ENCODE data around the gene ZFYVE21.

The ZFYVE21 gene

DNA sequence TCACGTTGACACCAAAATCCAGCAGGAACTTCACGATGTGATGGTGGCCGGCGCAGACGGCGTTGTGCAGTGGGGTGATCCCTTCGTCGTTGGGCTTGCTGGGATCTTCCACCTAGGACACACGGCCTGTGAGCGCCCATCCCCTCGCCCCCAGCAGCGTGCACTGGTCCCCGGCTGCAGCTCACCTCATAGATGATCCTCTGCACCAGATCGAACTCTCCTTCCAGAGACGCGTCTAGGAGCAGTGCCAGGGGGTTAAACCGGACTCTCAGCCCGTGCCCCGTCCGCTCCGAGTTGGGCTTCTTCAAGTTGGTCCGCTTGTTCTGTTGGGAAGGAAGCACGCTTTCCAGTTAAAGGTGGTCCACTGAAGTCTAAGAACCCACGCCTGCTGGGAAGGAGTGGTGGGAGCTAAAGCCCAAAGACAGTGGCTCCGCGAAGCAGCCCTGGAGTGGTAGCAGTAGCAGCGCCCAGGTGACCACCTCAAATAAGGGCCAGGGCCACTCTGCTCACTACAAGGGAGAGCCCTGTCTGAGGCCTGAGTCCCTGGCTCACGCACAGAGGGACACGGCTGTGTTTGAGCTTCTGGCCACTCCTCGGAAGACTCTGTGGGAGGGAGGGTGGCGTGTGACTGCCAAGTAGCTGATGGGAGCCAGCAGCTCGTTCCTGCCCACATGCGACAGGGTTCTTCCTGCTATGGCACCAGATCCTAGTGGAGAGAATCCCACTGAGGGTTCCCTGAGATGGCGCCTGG, 23.3 kb downstream of the ZFYVE21 start:
- no peak overlapping the region for H3K4me3 ChIP-seq (ENCODE audit: low read length)
- no peak overlapping the region for H3K9ac ChIP-seq (ENCODE audit: low read length)
- H3K36me3 ChIP-seq (ENCODE audit: control insufficient read depth, insufficient read depth, low read length) = peaks cover 8% of the 10 kb centered on the region
- peaks cover 4% of the 10 kb centered on the region for H3K4me1 ChIP-seq (ENCODE audit: control insufficient read depth, insufficient read depth, low read length)
- H3K27me3 ChIP-seq (ENCODE audit: control insufficient read depth, insufficient read depth, low read length) = no peaks in the 10 kb centered on the region
- no peaks in the 10 kb centered on the region for H3K9me3 ChIP-seq (ENCODE audit: control insufficient read depth, low read length)

DNA sequence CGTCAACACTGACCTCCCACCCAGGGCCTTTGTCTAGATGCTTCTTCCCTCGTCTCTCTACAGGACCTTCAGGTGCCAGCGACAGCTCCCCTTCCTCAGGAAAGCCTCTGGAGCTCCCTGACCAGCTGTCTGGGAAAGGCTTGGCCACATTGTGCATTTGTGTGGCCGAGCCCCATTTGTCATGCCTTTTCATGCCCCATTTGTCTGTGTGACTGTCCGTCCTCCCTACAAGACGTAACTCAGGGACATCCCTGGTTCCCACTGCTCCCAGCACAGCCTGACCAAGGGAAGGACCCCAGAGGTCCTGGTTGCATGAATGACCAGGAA, 23.8 kb downstream of the ZFYVE21 start:
- Histone ChIP-seq H3K9ac (ENCODE audit: low read length) (no peak overlapping the region), H3K36me3 (ENCODE audit: control insufficient read depth, insufficient read depth, low read length) (peaks cover 8% of the 10 kb centered on the region), H3K4me3 (ENCODE audit: low read length) (no peak overlapping the region), H3K4me1 (ENCODE audit: control insufficient read depth, insufficient read depth, low read length) (peaks cover 4% of the 10 kb centered on the region), H3K27me3 (ENCODE audit: control insufficient read depth, insufficient read depth, low read length) (no peaks in the 10 kb centered on the region), H3K9me3 (ENCODE audit: control insufficient read depth, low read length) (no peaks in the 10 kb centered on the region)

DNA sequence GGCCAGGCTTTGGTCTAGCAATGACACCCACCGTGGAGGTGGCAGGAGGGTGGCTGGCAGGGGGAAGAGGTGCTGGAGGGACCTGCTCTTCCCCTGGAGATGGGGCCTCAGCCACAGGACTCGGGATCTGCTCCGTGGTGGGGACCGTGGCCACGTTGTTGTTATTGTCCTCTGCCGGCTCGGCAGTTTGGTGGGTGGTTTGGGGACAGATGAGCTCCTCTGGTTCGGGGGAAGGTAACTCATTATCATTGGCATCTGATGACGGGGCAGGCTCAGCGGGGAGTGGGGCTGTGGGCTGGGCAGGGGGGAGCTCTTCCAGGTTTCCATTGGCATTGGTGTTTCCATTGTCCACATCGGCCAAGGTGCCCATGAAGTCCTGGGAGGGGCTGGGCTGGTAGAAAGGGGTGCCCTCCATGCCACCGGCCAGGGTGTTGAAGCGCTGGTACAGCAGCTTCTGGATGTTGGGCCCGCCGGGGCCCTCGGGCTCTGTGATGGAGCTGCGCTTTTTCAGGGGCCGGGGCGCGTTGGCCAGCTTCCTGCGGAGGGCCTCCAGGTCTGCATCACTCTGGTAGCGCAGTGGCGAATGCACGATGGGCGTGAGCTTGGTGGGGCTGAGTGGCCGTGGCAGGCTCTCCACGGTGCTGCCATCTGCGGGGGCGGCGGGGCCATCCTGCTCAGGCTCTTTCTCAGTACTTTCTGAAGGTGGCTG, 24.3 kb downstream of the ZFYVE21 start:
- H3K9ac ChIP-seq (ENCODE audit: low read length) = no peak overlapping the region
- H3K4me1 ChIP-seq (ENCODE audit: control insufficient read depth, insufficient read depth, low read length) = peaks cover 4% of the 10 kb centered on the region
- H3K4me3 ChIP-seq (ENCODE audit: low read length) = no peak overlapping the region
- H3K36me3 ChIP-seq (ENCODE audit: control insufficient read depth, insufficient read depth, low read length) = peaks cover 8% of the 10 kb centered on the region
- no peaks in the 10 kb centered on the region for H3K27me3 ChIP-seq (ENCODE audit: control insufficient read depth, insufficient read depth, low read length)
- H3K9me3 ChIP-seq (ENCODE audit: control insufficient read depth, low read length) = no peaks in the 10 kb centered on the region

DNA sequence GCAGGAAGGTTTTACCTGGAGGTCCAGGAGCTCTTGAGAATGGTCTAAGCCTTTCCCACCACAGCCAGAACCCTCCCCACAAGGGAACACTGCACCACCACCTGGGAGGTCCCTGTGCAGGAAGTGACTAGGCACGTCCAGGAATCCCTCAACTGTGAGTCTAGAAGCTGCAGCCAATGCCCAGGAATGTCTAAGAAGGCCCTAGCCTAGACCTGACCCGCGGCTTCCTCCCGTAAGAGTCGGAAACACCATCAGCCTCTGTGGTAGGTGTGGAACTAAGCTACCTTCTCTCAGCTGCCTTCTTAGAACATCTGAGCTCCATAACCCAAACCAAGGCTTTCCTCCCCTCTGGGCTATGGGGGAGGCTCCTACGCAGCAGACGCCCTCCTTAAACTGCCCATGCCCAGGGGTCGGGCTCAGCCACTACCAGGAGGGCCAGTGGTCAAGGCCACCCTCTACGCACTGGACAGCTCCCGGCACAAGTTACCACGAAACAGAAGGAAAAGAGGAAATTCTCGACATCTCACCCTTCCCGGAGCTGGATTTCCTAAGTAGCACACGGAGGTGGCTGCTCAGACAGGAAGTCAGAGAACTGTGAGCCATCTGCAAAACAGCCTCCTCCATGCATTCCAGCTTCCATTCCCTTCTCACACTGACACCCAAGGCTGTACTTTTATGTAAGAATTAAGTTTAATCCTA, 25.5 kb downstream of the ZFYVE21 start:
- Histone ChIP-seq H3K9ac (ENCODE audit: low read length) (no peak overlapping the region), H3K9me3 (ENCODE audit: control insufficient read depth, low read length) (no peaks in the 10 kb centered on the region), H3K4me3 (ENCODE audit: low read length) (no peak overlapping the region), H3K36me3 (ENCODE audit: control insufficient read depth, insufficient read depth, low read length) (peaks cover 8% of the 10 kb centered on the region), H3K4me1 (ENCODE audit: control insufficient read depth, insufficient read depth, low read length) (peaks cover 4% of the 10 kb centered on the region), H3K27me3 (ENCODE audit: control insufficient read depth, insufficient read depth, low read length) (no peaks in the 10 kb centered on the region)

DNA sequence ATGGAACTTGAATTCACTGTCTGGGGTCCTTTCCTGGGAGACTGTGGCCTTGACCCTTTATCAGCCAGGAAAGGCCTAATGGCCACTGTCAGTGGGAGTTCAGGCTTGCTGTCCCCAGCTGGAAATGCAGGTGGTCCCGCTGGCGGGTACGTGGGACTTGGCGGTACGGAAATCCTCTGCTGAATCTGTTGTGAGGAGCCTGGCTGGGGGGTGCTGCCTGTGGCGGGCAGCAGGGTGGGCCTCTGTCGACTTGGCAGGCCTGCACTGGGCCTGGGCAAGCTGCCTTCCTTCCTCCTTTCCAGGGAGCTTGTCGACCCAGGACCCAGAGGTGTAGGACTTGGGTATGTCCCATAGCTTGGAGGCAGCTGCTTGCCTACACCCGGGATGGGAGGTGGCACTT, 26.3 kb downstream of the ZFYVE21 start:
- Histone ChIP-seq H3K27me3 (ENCODE audit: control insufficient read depth, insufficient read depth, low read length) (no peaks in the 10 kb centered on the region), H3K9me3 (ENCODE audit: control insufficient read depth, low read length) (no peaks in the 10 kb centered on the region), H3K36me3 (ENCODE audit: control insufficient read depth, insufficient read depth, low read length) (peaks cover 8% of the 10 kb centered on the region), H3K4me3 (ENCODE audit: low read length) (no peak overlapping the region), H3K4me1 (ENCODE audit: control insufficient read depth, insufficient read depth, low read length) (no peaks in the 10 kb centered on the region), H3K9ac (ENCODE audit: low read length) (no peak overlapping the region)

DNA sequence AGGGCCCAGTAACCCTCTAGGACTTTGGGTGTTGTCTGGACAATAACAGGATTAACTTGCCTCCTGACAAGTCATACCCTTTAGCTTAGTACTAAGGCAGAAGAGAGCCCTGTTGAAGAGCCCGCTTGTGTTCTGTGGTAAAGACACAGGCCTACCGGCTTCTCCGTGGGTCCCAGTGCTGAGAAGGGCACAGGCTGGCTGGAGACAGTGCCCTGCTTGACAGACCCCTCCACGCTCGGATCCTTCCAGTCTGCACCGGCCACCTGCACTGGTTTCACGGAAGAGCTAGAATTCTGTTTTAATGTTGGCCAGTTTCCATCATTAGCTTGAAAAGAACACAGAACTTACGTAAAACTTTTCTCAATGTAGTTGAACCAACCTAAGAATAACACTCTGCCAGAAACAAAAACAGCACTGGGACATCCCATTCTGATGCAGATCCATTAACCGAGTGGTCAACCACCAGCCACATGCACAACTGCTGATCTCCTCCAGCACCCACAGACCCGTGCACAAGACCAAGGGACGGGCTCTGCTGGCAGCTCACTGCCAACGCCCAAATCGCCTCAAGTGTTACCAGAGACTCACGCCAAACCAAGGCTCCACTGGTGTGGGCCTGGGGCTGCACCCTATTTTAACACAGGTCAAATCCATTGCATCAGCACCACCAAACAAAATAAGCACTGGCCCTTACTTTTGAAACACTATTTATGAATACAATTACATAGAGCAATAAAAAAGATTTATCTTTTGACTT, 27.1 kb downstream of the ZFYVE21 start:
- peaks cover 8% of the 10 kb centered on the region for H3K36me3 ChIP-seq (ENCODE audit: control insufficient read depth, insufficient read depth, low read length)
- H3K4me3 ChIP-seq (ENCODE audit: low read length) = no peak overlapping the region

DNA sequence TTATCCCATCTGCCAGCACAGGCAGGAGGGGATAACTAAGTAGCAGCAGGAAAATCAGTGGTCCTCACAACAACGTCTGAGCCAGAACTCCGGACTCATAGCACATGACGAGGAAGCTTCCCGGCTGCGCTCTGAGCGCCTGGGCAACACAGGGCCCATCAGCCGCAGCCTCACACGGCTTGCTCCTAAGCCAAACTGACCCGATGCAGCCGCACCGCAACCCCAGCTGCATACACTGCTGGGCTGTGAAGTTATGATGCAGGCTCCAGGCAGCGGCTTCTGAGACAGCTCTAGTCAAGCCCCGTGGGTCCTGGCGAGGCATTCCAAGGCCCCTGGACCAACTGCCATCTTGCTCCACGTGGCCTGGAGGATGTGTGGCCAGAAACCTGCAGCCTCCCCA, 28.1 kb downstream of the ZFYVE21 start:
- Histone ChIP-seq H3K9ac (ENCODE audit: low read length) (no peak overlapping the region), H3K27me3 (ENCODE audit: control insufficient read depth, insufficient read depth, low read length) (no peaks in the 10 kb centered on the region), H3K4me3 (ENCODE audit: low read length) (no peak overlapping the region), H3K9me3 (ENCODE audit: control insufficient read depth, low read length) (no peaks in the 10 kb centered on the region), H3K36me3 (ENCODE audit: control insufficient read depth, insufficient read depth, low read length) (peaks cover 8% of the 10 kb centered on the region), H3K4me1 (ENCODE audit: control insufficient read depth, insufficient read depth, low read length) (no peaks in the 10 kb centered on the region)

More for the DNA sequence above, 27.1 kb downstream of the ZFYVE21 start:
- H3K4me1 ChIP-seq (ENCODE audit: control insufficient read depth, insufficient read depth, low read length) = no peaks in the 10 kb centered on the region
- H3K9ac ChIP-seq (ENCODE audit: low read length) = no peak overlapping the region
- H3K27me3 ChIP-seq (ENCODE audit: control insufficient read depth, insufficient read depth, low read length) = no peaks in the 10 kb centered on the region
- no peaks in the 10 kb centered on the region for H3K9me3 ChIP-seq (ENCODE audit: control insufficient read depth, low read length)

DNA sequence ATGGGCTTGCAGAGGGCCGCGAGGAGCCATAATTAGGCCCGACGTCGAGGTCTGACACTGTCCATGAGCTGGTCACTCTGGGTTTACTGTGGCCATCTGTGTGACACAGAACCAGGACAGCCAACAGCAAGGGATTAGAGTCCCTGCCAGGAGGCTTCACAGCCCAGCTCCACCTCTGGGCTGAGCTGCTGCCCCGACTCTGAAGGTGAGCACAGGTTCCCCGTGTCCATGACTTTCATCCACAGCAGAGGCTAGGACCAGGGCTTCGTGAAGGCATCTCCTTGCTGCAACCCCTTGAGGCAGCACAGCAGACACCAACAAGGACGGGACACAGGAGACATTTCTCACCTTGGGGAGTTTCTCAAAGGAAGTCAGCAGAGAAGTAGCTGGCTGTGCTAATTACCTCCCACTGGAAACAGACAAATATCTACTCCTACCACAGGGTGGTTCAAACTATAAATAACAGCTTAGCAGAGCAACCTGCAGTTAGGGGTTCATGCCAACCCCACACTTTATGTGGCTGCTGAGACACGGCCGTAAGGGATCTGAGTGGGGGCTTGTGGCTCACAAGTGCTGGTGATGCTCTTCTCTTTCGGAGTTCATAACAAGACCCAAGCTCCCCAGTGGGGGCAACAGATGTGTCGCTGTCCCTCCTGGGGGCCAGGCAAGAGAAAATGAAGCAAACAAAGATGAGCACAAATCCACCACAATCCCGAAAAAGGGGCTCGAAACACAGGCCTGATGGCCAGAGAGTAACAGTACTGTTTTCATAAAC, 29.2 kb downstream of the ZFYVE21 start:
- peaks cover 4% of the 10 kb centered on the region for H3K36me3 ChIP-seq (ENCODE audit: control insufficient read depth, insufficient read depth, low read length)
- no peaks in the 10 kb centered on the region for H3K4me1 ChIP-seq (ENCODE audit: control insufficient read depth, insufficient read depth, low read length)
- H3K4me3 ChIP-seq (ENCODE audit: low read length) = no peak overlapping the region
- H3K27me3 ChIP-seq (ENCODE audit: control insufficient read depth, insufficient read depth, low read length) = no peaks in the 10 kb centered on the region
- H3K9ac ChIP-seq (ENCODE audit: low read length) = no peak overlapping the region
- H3K9me3 ChIP-seq (ENCODE audit: control insufficient read depth, low read length) = no peaks in the 10 kb centered on the region

DNA sequence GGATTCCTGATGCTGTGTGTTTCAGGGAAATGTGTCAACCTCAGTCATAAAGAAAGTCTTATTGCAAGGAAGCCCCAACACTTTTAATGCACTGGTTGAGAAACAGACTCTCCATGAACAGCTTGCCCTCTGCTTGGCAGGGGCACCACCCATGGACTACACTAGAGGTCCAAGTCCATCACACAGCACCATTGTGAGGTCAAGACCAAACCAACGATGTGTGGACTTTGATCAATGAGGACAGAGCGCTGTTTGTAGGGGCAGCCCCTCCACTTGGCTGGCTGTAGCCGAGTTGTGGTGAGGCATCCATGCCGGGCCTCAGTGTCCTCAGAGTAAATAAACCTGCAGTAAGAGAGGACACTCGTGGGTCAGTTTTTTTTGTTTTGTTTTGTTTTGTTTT, 29.8 kb downstream of the ZFYVE21 start:
- Histone ChIP-seq H3K4me1 (ENCODE audit: control insufficient read depth, insufficient read depth, low read length) (no peaks in the 10 kb centered on the region), H3K9ac (ENCODE audit: low read length) (no peak overlapping the region), H3K36me3 (ENCODE audit: control insufficient read depth, insufficient read depth, low read length) (no peaks in the 10 kb centered on the region), H3K4me3 (ENCODE audit: low read length) (no peak overlapping the region), H3K27me3 (ENCODE audit: control insufficient read depth, insufficient read depth, low read length) (no peaks in the 10 kb centered on the region), H3K9me3 (ENCODE audit: control insufficient read depth, low read length) (no peaks in the 10 kb centered on the region)

DNA sequence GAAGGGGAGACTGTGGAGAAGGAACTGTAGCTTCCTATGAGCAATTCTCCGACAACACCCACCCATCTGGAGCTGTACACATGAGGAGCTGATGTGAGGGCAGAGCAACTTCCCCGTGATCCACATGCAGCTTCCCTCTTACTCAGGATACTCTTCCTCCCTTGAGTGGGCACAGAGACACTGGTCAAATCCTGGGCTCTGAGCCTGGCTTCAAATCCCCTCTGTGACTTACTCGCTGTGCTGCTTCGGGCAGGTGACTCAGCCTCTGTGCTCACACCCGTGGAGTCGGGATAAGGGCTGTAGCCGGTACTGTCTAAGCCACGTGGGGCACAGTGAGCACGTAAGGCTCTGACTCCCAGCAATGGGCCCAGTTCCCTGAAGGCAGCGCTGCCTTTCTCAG, 31.1 kb downstream of the ZFYVE21 start:
- Histone ChIP-seq H3K9ac (ENCODE audit: low read length) (no peak overlapping the region), H3K4me1 (ENCODE audit: control insufficient read depth, insufficient read depth, low read length) (no peaks in the 10 kb centered on the region), H3K4me3 (ENCODE audit: low read length) (no peak overlapping the region), H3K9me3 (ENCODE audit: control insufficient read depth, low read length) (no peaks in the 10 kb centered on the region), H3K27me3 (ENCODE audit: control insufficient read depth, insufficient read depth, low read length) (no peaks in the 10 kb centered on the region), H3K36me3 (ENCODE audit: control insufficient read depth, insufficient read depth, low read length) (no peaks in the 10 kb centered on the region)

DNA sequence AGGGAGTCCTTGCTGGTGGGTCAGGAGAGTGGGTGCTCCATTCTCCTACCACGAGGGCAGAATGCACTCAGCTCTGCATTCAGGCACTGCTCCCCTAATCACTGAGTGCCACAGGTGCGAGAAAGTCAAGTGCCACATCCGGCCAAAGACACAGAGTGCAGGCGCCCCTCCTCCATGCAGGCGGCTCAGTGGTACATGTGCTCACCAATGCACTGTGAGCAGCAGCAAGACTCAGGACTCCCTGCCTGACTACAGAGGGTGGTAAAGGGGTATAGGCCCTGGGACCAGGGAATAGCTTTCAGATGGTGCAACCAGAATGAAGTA, 32.9 kb downstream of the ZFYVE21 start:
- Histone ChIP-seq H3K27me3 (ENCODE audit: control insufficient read depth, insufficient read depth, low read length) (no peaks in the 10 kb centered on the region), H3K4me1 (ENCODE audit: control insufficient read depth, insufficient read depth, low read length) (peaks cover 9% of the 10 kb centered on the region), H3K36me3 (ENCODE audit: control insufficient read depth, insufficient read depth, low read length) (no peaks in the 10 kb centered on the region), H3K4me3 (ENCODE audit: low read length) (no peak overlapping the region), H3K9ac (ENCODE audit: low read length) (no peak overlapping the region), H3K9me3 (ENCODE audit: control insufficient read depth, low read length) (no peaks in the 10 kb centered on the region)
